Neural cell (in vitro differentiated cells): ENCODE data around the gene MAP4K4. TPM values are rescaled to one million over a fixed set of nuclear protein-coding genes. Genes with fewer than 3 reads are reported as not detected.
A peak's percentile ranks its signal among the peaks of the same experiment; 100 is the strongest.

Experiments
- H2AFZ ChIP-seq: fragments of 200-600, 300-800 bp; sonication (generic), shearing (Covaris generic); 2 replicates; pipeline ENCODE4 v1.6.0; 2014; ENCODE audit warnings: low read depth, mild to moderate bottlenecking, antibody characterized with exemption, low read length, moderate library complexity
- H3F3A ChIP-seq: fragments of 200-600 bp; shearing (Covaris generic); 2 replicates; pipeline ENCODE4 v1.6.1; 2016; ENCODE audit warnings: mild to moderate bottlenecking, moderate library complexity, mixed read lengths, antibody characterized with exemption, low read length; ENCODE audit not compliant: insufficient read depth, poor library complexity, severe bottlenecking
- H3K27ac ChIP-seq: fragments of 200-600, 300-800 bp; sonication (generic), shearing (Covaris generic); 2 replicates; pipeline ENCODE4 v1.5.1; 2014; ENCODE audit warnings: mild to moderate bottlenecking, low read length, moderate library complexity
- H3K27me3 ChIP-seq: fragments of 300-800, 200-600 bp; sonication (generic), shearing (Covaris generic); 2 replicates; pipeline ENCODE4 v1.6.0; 2014; ENCODE audit warnings: mild to moderate bottlenecking, low read depth, low read length, moderate library complexity; ENCODE audit not compliant: insufficient read depth
- H3K36me3 ChIP-seq: fragments of 300-800, 200-600 bp; sonication (generic), shearing (Covaris generic); 2 replicates; pipeline ENCODE4 v1.5.1; 2014; ENCODE audit warnings: mild to moderate bottlenecking, antibody characterized with exemption, low read length, moderate library complexity; ENCODE audit not compliant: insufficient read depth
- H3K4me2 ChIP-seq: fragments of 300-800, 200-600 bp; sonication (generic), shearing (Covaris generic); 2 replicates; pipeline ENCODE4 v1.6.0; 2014; ENCODE audit warnings: mild to moderate bottlenecking, low read length
- H3K4me3 ChIP-seq: fragments of 300-800, 200-600 bp; sonication (generic), shearing (Covaris generic); 2 replicates; pipeline ENCODE4 v1.5.1; 2014; ENCODE audit warnings: mild to moderate bottlenecking, low read length, moderate library complexity
- H3K79me2 ChIP-seq: fragments of 200-600 bp; shearing (Covaris generic); replicated peaks from 2 replicates; pipeline ENCODE4 v1.6.0; 2014; ENCODE audit warnings: mild to moderate bottlenecking, low read length, moderate library complexity; ENCODE audit not compliant: insufficient read depth
- H3K9ac ChIP-seq: fragments of 300-800, 200-600 bp; sonication (generic), shearing (Covaris generic); 2 replicates; pipeline ENCODE4 v1.6.1; 2016; ENCODE audit warnings: mild to moderate bottlenecking, low read length, mixed read lengths
- H3K9me2 ChIP-seq: fragments of 200-600 bp; shearing (Covaris generic); 2 replicates; pipeline ENCODE4 v1.6.1; 2016; ENCODE audit warnings: mild to moderate bottlenecking, low read length, mixed read lengths; ENCODE audit not compliant: insufficient read depth
- H3K9me3 ChIP-seq: fragments of 200-600, 300-800 bp; sonication (generic), shearing (Covaris generic); 2 replicates; pipeline ENCODE4 v1.6.1; 2016; ENCODE audit warnings: mild to moderate bottlenecking, mixed run types, low read length, moderate library complexity, mixed read lengths
- H4K20me1 ChIP-seq: fragments of 200-600 bp; shearing (Covaris generic); 2 replicates; pipeline ENCODE4 v1.6.1; 2016; ENCODE audit warnings: mild to moderate bottlenecking, mixed run types; ENCODE audit not compliant: insufficient read depth
- EP300 ChIP-seq: fragments of 450-650 bp; conservative IDR thresholded peaks from 2 replicates; pipeline ENCODE4 v1.6.1; 2014; ENCODE audit warnings: antibody characterized with exemption, mild to moderate bottlenecking, moderate library complexity; ENCODE audit not compliant: poor library complexity, severe bottlenecking
- EZH2 ChIP-seq: fragments of 200-600, 300-800 bp; shearing (Covaris generic), sonication (generic); IDR thresholded peaks from 2 replicates; pipeline ENCODE4 v1.6.1; 2014; ENCODE audit warnings: antibody characterized with exemption, low read length, borderline replicate concordance, mild to moderate bottlenecking; ENCODE audit not compliant: insufficient read depth, poor library complexity, severe bottlenecking
- MXI1 ChIP-seq: fragments of 450-650 bp; conservative IDR thresholded peaks from 2 replicates; pipeline ENCODE4 v1.6.1; 2014; ENCODE audit warnings: antibody characterized with exemption, mild to moderate bottlenecking; ENCODE audit not compliant: poor library complexity, severe bottlenecking
- POLR2AphosphoS5 ChIP-seq: IDR thresholded peaks from 2 replicates; pipeline ENCODE4 v1.6.1; 2012
- RAD21 ChIP-seq: fragments of 450-650 bp; conservative IDR thresholded peaks from 2 replicates; pipeline ENCODE4 v1.6.1; 2014; ENCODE audit warnings: antibody characterized with exemption, mild to moderate bottlenecking, moderate library complexity
- SMC3 ChIP-seq: fragments of 450-650 bp; conservative IDR thresholded peaks from 2 replicates; pipeline ENCODE4 v1.6.1; 2014; ENCODE audit warnings: antibody characterized with exemption, mild to moderate bottlenecking, moderate library complexity; ENCODE audit not compliant: poor library complexity
- TAF1 ChIP-seq: IDR thresholded peaks from 2 replicates; pipeline ENCODE4 v1.6.1; 2012; ENCODE audit warnings: low read depth
- polyA plus RNA-seq: library from polyadenylated mRNA; depleted of rRNA; stranded (reverse); fragments of >200 nt; gene quantifications from 2 replicates; pipeline ENCODE4 v1.2.3, GENCODE V29; 2014
- TF ChIP-seq, protein P1 (sequence below): IDR thresholded peaks from 2 replicates; pipeline ENCODE4 v1.6.1; 2012; ENCODE audit warnings: borderline replicate concordance
- TF ChIP-seq, protein P2 (sequence below): fragments of 450-650 bp; IDR thresholded peaks from 2 replicates; pipeline ENCODE4 v1.5.1; 2014; ENCODE audit warnings: antibody characterized with exemption, mild to moderate bottlenecking, moderate library complexity; ENCODE audit not compliant: poor library complexity, severe bottlenecking

The MAP4K4 gene
- polyA plus RNA-seq, 1 donor from 2014 or later, result 125 TPM

DNA sequence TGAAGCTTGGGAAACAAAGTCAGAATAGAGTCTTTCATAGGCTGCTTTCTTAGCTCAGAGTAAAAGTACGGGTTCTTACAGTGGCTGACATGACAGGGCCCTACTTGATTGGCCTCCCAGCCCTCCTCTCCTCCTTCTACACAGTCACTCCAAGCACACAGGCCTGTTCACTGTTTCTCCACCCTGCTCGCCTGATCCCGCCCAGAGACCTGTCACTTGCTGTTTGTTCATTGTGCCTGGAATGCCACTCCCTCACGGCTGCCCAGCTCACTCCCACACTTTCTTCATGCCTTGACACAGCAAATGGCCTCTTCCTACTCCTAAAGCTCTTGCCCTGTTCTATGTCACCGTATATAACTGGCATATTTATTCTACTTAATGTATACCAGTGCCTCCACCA is 104.8 kb downstream of the MAP4K4 start:
- H2AFZ ChIP-seq, result no peak overlapping the region
- no peak overlapping the region for H3K4me3 ChIP-seq
- no peaks in the 10 kb centered on the region for H4K20me1 ChIP-seq
- H3F3A ChIP-seq, result no peaks in the 10 kb centered on the region
- H3K9me2 ChIP-seq, result no peaks in the 10 kb centered on the region
- no peaks in the 10 kb centered on the region for H3K36me3 ChIP-seq
- TF ChIP-seq POLR2AphosphoS5 (no peak), TAF1 (no peak), MXI1 (no peak), RAD21 (no peak), SMC3 (no peak)
- H3K27ac ChIP-seq, result no peak overlapping the region
- no peaks in the 10 kb centered on the region for H3K9me3 ChIP-seq
- H3K27me3 ChIP-seq, result no peaks in the 10 kb centered on the region
- H3K79me2 ChIP-seq, result peaks cover 85% of the 10 kb centered on the region
- no peak overlapping the region for H3K9ac ChIP-seq
- no peak overlapping the region for H3K4me2 ChIP-seq

DNA sequence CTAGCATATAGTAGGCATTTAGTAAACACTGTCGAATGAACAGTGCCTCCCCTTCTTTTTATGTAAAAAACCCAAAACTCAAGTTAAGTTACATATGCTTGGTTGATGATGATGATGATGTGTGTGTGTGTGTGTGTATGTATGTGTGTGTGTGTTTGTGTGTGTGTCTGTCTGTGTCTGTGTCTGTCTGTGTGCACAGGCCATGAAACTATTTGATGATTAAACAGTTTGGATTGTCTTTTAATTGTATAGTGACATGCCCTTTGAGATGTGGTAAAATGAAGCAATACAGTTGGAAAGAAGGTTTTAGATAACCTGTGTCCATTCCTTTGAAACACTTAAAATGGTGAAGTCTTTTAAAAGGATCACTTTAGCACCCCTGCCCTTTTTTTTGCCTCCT is 105.6 kb downstream of the MAP4K4 start:
- Histone ChIP-seq H3K4me3 (no peak overlapping the region), H3K9me2 (no peaks in the 10 kb centered on the region), H3K9me3 (no peaks in the 10 kb centered on the region), H3K27me3 (no peaks in the 10 kb centered on the region), H3K36me3 (no peaks in the 10 kb centered on the region), H3K9ac (no peak overlapping the region), H3F3A (no peaks in the 10 kb centered on the region), H2AFZ (no peak overlapping the region), H3K27ac (no peak overlapping the region), H4K20me1 (no peaks in the 10 kb centered on the region), H3K79me2 (peaks cover 85% of the 10 kb centered on the region), H3K4me2 (no peak overlapping the region)
- TF ChIP-seq RAD21 (no peak), POLR2AphosphoS5 (no peak), EP300 (no peak), MXI1 (no peak), SMC3 (no peak)

DNA sequence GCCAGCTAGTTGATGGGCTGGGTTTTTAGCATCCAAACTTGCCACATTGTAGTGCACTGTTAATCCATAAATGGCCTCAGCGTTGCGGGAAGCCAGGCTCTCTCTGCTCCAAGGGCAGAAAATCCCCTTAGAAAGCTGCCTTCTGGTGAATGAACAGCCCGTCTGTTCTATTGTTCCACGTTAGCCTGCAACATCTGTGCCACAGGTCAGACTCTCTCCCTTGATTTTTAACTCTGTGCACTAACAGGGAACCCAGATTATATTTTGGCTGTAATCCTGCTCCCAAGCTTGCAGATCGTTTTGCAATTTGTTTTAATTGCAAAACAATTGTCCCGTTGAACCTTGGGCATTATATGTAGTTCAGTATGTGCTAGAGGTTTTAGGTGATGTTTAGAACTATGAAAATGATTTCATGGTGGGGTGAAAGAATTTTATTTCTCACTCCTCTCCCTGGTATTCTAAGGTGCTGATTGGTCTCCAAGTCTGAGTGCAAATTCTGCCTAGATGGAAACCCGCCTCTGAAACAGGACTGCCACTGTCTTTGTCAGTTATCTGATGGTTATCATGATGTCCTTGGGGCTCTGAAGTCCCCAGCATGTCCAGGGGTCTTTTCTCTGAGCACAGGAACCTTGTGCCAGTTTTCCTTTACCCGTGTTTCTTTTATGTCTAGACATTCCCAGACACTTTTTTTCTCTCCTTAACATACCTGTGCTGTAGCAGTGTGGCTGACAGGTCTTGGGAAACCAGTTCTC is 106.6 kb downstream of the MAP4K4 start:
- Histone ChIP-seq H3K9me2 (no peaks in the 10 kb centered on the region), H3K79me2 (peaks cover 83% of the 10 kb centered on the region), H3K36me3 (no peaks in the 10 kb centered on the region), H3F3A (no peaks in the 10 kb centered on the region), H3K27me3 (no peaks in the 10 kb centered on the region), H2AFZ (no peak overlapping the region), H3K9me3 (no peaks in the 10 kb centered on the region), H3K27ac (no peak overlapping the region), H3K4me2 (no peak overlapping the region), H3K9ac (peak overlapping the region; percentile 2), H4K20me1 (no peaks in the 10 kb centered on the region), H3K4me3 (no peak overlapping the region)
- TF ChIP-seq POLR2AphosphoS5 (no peak), TAF1 (no peak), MXI1 (no peak)

DNA sequence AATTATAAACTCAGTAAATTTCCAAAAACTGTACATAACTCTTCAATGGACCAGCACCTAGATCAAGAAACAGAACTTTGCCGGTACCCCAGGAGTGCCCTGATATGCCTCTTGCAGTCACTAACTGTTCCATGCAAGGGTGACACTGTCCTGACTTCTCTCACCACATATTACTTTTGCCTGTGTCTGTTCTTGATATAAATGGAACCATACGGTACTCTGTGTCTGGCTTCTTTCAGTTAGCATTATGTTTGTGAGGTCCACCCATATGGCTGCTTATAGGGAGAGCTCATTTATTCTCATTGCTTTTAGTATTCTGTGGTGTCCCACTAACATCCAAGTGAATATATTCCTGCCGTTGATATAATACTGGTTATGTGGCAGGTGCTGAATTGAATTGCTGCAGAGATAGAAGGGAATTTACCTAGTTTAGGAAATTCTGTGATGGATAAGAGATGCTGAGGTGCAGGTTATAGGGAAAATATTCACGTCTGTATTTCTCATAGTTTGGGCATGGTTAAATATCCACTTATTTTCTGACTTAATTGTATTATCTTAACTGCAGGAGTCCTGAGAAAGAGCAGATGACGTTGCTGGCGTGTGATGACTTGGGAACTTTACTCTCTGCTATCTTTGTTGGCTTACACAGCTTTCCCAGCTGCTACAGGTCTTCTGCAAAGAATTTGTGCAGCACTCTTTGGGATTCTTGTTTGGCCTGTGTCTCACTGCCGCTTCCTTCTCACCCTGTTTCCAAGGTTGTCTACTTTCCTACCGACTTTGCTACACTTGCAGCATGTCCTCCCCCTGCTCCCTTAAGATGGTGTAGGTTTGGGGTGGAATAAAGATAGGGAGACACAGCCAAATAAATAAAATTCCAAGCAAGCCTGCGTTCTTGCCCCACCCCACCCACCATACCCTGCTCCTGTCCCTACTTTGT is 107.9 kb downstream of the MAP4K4 start:
- Histone ChIP-seq H4K20me1 (peaks cover 1% of the 10 kb centered on the region), H3K4me2 (no peak overlapping the region), H3F3A (no peaks in the 10 kb centered on the region), H3K27ac (no peak overlapping the region), H3K9me2 (no peaks in the 10 kb centered on the region), H3K9ac (no peak overlapping the region), H3K9me3 (no peaks in the 10 kb centered on the region), H2AFZ (no peak overlapping the region), H3K36me3 (no peaks in the 10 kb centered on the region), H3K79me2 (peaks cover 82% of the 10 kb centered on the region), H3K27me3 (no peaks in the 10 kb centered on the region), H3K4me3 (no peak overlapping the region)
- TF ChIP-seq POLR2AphosphoS5 (no peak), RAD21 (no peak), EZH2 (no peak), MXI1 (no peak), TAF1 (no peak), EP300 (no peak), SMC3 (no peak)
- TF ChIP-seq, protein P1, sequence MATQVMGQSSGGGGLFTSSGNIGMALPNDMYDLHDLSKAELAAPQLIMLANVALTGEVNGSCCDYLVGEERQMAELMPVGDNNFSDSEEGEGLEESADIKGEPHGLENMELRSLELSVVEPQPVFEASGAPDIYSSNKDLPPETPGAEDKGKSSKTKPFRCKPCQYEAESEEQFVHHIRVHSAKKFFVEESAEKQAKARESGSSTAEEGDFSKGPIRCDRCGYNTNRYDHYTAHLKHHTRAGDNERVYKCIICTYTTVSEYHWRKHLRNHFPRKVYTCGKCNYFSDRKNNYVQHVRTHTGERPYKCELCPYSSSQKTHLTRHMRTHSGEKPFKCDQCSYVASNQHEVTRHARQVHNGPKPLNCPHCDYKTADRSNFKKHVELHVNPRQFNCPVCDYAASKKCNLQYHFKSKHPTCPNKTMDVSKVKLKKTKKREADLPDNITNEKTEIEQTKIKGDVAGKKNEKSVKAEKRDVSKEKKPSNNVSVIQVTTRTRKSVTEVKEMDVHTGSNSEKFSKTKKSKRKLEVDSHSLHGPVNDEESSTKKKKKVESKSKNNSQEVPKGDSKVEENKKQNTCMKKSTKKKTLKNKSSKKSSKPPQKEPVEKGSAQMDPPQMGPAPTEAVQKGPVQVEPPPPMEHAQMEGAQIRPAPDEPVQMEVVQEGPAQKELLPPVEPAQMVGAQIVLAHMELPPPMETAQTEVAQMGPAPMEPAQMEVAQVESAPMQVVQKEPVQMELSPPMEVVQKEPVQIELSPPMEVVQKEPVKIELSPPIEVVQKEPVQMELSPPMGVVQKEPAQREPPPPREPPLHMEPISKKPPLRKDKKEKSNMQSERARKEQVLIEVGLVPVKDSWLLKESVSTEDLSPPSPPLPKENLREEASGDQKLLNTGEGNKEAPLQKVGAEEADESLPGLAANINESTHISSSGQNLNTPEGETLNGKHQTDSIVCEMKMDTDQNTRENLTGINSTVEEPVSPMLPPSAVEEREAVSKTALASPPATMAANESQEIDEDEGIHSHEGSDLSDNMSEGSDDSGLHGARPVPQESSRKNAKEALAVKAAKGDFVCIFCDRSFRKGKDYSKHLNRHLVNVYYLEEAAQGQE, result no peak
- TF ChIP-seq, protein P2, sequence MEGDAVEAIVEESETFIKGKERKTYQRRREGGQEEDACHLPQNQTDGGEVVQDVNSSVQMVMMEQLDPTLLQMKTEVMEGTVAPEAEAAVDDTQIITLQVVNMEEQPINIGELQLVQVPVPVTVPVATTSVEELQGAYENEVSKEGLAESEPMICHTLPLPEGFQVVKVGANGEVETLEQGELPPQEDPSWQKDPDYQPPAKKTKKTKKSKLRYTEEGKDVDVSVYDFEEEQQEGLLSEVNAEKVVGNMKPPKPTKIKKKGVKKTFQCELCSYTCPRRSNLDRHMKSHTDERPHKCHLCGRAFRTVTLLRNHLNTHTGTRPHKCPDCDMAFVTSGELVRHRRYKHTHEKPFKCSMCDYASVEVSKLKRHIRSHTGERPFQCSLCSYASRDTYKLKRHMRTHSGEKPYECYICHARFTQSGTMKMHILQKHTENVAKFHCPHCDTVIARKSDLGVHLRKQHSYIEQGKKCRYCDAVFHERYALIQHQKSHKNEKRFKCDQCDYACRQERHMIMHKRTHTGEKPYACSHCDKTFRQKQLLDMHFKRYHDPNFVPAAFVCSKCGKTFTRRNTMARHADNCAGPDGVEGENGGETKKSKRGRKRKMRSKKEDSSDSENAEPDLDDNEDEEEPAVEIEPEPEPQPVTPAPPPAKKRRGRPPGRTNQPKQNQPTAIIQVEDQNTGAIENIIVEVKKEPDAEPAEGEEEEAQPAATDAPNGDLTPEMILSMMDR, result no peak
